C4-2B (cell line): ENCODE measurements around the gene PTPRA.

ENCODE experiments used
- CTCF ChIP-seq: fragments of 450-650 bp; conservative IDR thresholded peaks from 2 replicates; pipeline ENCODE4 v1.5.1; 2017; ENCODE audit warnings: mild to moderate bottlenecking
- ZFX ChIP-seq: fragments of 450-650 bp; IDR thresholded peaks from 2 replicates; pipeline ENCODE4 v1.6.1; 2017

- TF ChIP-seq CTCF: no peak
- TF ChIP-seq ZFX: no peak
These were observed 122.5 kb downstream of the PTPRA start for GRCh38 chr20:2995796-2996195.
